Peyer's patch (tissue), 4 donors: ENCODE measurements around the gene RAB39A.

Source experiments
- POLR2A ChIP-seq, 2 donors: fragments of 450-650 bp; IDR thresholded peaks; one replicate each; pipeline ENCODE4 v1.5.1; 2017; ENCODE audit warnings: antibody characterized with exemption in 2 of 2, mild to moderate bottlenecking in 2 of 2, moderate library complexity in 2 of 2
- TF ChIP-seq, protein P1 (sequence below), 6 experiments: fragments of 450-650 bp in 4 of 6; fragments of 200-600 bp in 2 of 6; sonication (generic) in 1 of 6; IDR thresholded peaks; one replicate each; pipeline ENCODE4 v1.5.1; 2017 to 2019; ENCODE audit warnings: antibody characterized with exemption in 6 of 6, mild to moderate bottlenecking in 3 of 6, moderate library complexity in 1 of 6

DNA sequence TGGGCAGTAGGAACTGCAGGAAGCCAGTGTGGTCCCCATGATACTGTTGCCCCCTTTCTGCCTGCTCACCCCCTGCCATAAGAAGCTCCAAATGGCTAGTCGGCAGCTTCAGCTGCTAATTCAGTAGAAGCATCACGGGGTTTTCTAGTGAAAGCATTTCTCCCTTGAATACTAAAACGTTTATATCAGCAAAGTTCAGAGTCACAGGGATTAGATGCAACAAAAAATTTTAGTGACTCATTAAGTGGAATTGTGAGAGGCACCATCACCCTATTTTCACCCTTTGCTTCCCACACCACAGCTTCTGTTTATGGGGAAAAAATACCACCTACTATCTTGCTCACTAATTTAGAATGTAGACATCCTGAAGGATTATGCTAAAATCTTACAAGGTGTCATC lies 25.2 kb downstream of the RAB39A start:
- TF ChIP-seq, protein P1, sequence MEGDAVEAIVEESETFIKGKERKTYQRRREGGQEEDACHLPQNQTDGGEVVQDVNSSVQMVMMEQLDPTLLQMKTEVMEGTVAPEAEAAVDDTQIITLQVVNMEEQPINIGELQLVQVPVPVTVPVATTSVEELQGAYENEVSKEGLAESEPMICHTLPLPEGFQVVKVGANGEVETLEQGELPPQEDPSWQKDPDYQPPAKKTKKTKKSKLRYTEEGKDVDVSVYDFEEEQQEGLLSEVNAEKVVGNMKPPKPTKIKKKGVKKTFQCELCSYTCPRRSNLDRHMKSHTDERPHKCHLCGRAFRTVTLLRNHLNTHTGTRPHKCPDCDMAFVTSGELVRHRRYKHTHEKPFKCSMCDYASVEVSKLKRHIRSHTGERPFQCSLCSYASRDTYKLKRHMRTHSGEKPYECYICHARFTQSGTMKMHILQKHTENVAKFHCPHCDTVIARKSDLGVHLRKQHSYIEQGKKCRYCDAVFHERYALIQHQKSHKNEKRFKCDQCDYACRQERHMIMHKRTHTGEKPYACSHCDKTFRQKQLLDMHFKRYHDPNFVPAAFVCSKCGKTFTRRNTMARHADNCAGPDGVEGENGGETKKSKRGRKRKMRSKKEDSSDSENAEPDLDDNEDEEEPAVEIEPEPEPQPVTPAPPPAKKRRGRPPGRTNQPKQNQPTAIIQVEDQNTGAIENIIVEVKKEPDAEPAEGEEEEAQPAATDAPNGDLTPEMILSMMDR (IDR thresholded peaks at IDR 0.05), result no peak
- TF ChIP-seq POLR2A (IDR thresholded peaks at IDR 0.05), result no peak
